ENCODE measurements around the gene KIF3A. TPM values are rescaled to one million over a fixed set of nuclear protein-coding genes. Genes with fewer than 3 reads are reported as not detected.

The KIF3A gene
- 11.4 and 12.1 TPM in 2 replicates for total RNA-seq (2014; rRNA removed; shearing (Covaris generic))

- peak; percentile 97 to 99 for DNase-seq (ENCODE audit: low read depth in 1 of 2, low spot score in 2 of 2)
- peaks cover 11% of the 10 kb centered on the region for H3K4me1 ChIP-seq (replicated peaks)
- 0 out of 2 replicates have a peak, but pooled peaks cover under 1% of the 10 kb centered on the region for H3K9me3 ChIP-seq (replicated peaks)
- no peak within 1 kb of the TSS for H3K27ac ChIP-seq
- H3K27me3 ChIP-seq (replicated peaks), result peaks cover 9% of the 10 kb centered on the region; the same call in 1 of the 2 replicates
- H3K4me3 ChIP-seq, result peak within 1 kb of the TSS; percentile 88
- H3K36me3 ChIP-seq, result peaks cover 8% of the 10 kb centered on the region; the same call in 1 of the 2 replicates
Measured at GRCh38 chr5:132736853-132737833, at the start of gene KIF3A. KIF3A (minus strand) TSS chr5:132737546; CDS start chr5:132737419, 127 bp downstream.

GRCh38 chr5:132787076-132787475, 49.7 kb upstream of the KIF3A start:
- peak in 1 of 2 experiments; percentile 46 for DNase-seq (ENCODE audit: low read depth in 1 of 2, low spot score in 2 of 2)
- no peaks in the 10 kb centered on the region for H3K36me3 ChIP-seq

GRCh38 chr5:132785864-132786263, 48.5 kb upstream of the KIF3A start:
- H3K36me3 ChIP-seq, result no peaks in the 10 kb centered on the region
- H3K4me1 ChIP-seq (replicated peaks), result peaks cover 35% of the 10 kb centered on the region
- DNase-seq (ENCODE audit: low read depth in 1 of 2, low spot score in 2 of 2), result no peak
- no peak overlapping the region for H3K27ac ChIP-seq
- H3K27me3 ChIP-seq (replicated peaks), result no peaks in the 10 kb centered on the region
- no peaks in the 10 kb centered on the region for H3K9me3 ChIP-seq (replicated peaks)
- no peak overlapping the region for H3K4me3 ChIP-seq

More at GRCh38 chr5:132787076-132787475, 49.7 kb upstream of the KIF3A start:
- H3K4me3 ChIP-seq, result no peak overlapping the region
- H3K27ac ChIP-seq, result no peak overlapping the region
- no peaks in the 10 kb centered on the region for H3K9me3 ChIP-seq (replicated peaks)
- peaks cover 29% of the 10 kb centered on the region for H3K4me1 ChIP-seq (replicated peaks)
- H3K27me3 ChIP-seq (replicated peaks), result no peaks in the 10 kb centered on the region

- no peak for DNase-seq (ENCODE audit: low read depth in 1 of 2, low spot score in 2 of 2)
- Histone ChIP-seq H3K4me1 (replicated peaks) (peaks cover 35% of the 10 kb centered on the region), H3K9me3 (replicated peaks) (no peaks in the 10 kb centered on the region), H3K36me3 (no peaks in the 10 kb centered on the region), H3K27me3 (replicated peaks) (no peaks in the 10 kb centered on the region), H3K27ac (no peak overlapping the region), H3K4me3 (no peak overlapping the region)
Measured at GRCh38 chr5:132785365-132785764, 48.0 kb upstream of the KIF3A start.

GRCh38 chr5:132782101-132782500, 44.8 kb upstream of the KIF3A start:
- no peak overlapping the region for H3K4me3 ChIP-seq
- peak in 1 of 2 experiments; percentile 74 for DNase-seq (ENCODE audit: low read depth in 1 of 2, low spot score in 2 of 2)
- no peaks in the 10 kb centered on the region for H3K9me3 ChIP-seq (replicated peaks)
- peaks cover 5% of the 10 kb centered on the region for H3K36me3 ChIP-seq
- H3K4me1 ChIP-seq (replicated peaks), result peaks cover 48% of the 10 kb centered on the region
- peak overlapping the region; percentile 23; the same call in 1 of the 2 replicates for H3K27ac ChIP-seq
- no peaks in the 10 kb centered on the region for H3K27me3 ChIP-seq (replicated peaks)

- Histone ChIP-seq H3K4me3 (no peak overlapping the region), H3K4me1 (replicated peaks) (peaks cover 47% of the 10 kb centered on the region), H3K27me3 (replicated peaks) (no peaks in the 10 kb centered on the region), H3K27ac (no peak overlapping the region), H3K9me3 (replicated peaks) (no peaks in the 10 kb centered on the region), H3K36me3 (peaks cover 8% of the 10 kb centered on the region)
- DNase-seq (ENCODE audit: low read depth in 1 of 2, low spot score in 2 of 2), result no peak
Measured at GRCh38 chr5:132781029-132781428, 43.7 kb upstream of the KIF3A start.

- H3K36me3 ChIP-seq, result peaks cover 10% of the 10 kb centered on the region
- no peak overlapping the region for H3K27ac ChIP-seq
- H3K4me3 ChIP-seq, result no peak overlapping the region
- H3K4me1 ChIP-seq (replicated peaks), result peaks cover 49% of the 10 kb centered on the region
- no peaks in the 10 kb centered on the region for H3K27me3 ChIP-seq (replicated peaks)
- no peaks in the 10 kb centered on the region for H3K9me3 ChIP-seq (replicated peaks)
- no peak for DNase-seq (ENCODE audit: low read depth in 1 of 2, low spot score in 2 of 2)
Measured at GRCh38 chr5:132780577-132780976, 43.2 kb upstream of the KIF3A start.

GRCh38 chr5:132779961-132780360, 42.6 kb upstream of the KIF3A start:
- H3K27me3 ChIP-seq (replicated peaks), result no peaks in the 10 kb centered on the region
- no peak overlapping the region for H3K4me3 ChIP-seq
- H3K27ac ChIP-seq, result no peak overlapping the region
- H3K4me1 ChIP-seq (replicated peaks), result peaks cover 44% of the 10 kb centered on the region
- no peaks in the 10 kb centered on the region for H3K9me3 ChIP-seq (replicated peaks)
- DNase-seq (ENCODE audit: low read depth in 1 of 2, low spot score in 2 of 2), result no peak
- H3K36me3 ChIP-seq, result peaks cover 15% of the 10 kb centered on the region

GRCh38 chr5:132778856-132779255, 41.5 kb upstream of the KIF3A start:
- Histone ChIP-seq H3K36me3 (peaks cover 18% of the 10 kb centered on the region), H3K9me3 (replicated peaks) (no peaks in the 10 kb centered on the region), H3K27ac (no peak overlapping the region), H3K4me1 (replicated peaks) (peaks cover 44% of the 10 kb centered on the region), H3K27me3 (replicated peaks) (no peaks in the 10 kb centered on the region), H3K4me3 (no peak overlapping the region)
- no peak for DNase-seq (ENCODE audit: low read depth in 1 of 2, low spot score in 2 of 2)

- peaks cover 18% of the 10 kb centered on the region for H3K36me3 ChIP-seq
- no peak for DNase-seq (ENCODE audit: low read depth in 1 of 2, low spot score in 2 of 2)
- no peaks in the 10 kb centered on the region for H3K9me3 ChIP-seq (replicated peaks)
- peak overlapping the region; percentile 82 for H3K4me3 ChIP-seq
- H3K4me1 ChIP-seq (replicated peaks), result peaks cover 42% of the 10 kb centered on the region
- no peaks in the 10 kb centered on the region for H3K27me3 ChIP-seq (replicated peaks)
- H3K27ac ChIP-seq, result no peak overlapping the region
Measured at GRCh38 chr5:132778129-132778528, 40.8 kb upstream of the KIF3A start.

- DNase-seq (ENCODE audit: low read depth in 1 of 2, low spot score in 2 of 2), result peak in 1 of 2 experiments; percentile 56
- H3K27ac ChIP-seq, result peak within 1 kb of the TSS; percentile 61
- H3K36me3 ChIP-seq, result peaks cover 18% of the 10 kb centered on the region
- no peaks in the 10 kb centered on the region for H3K9me3 ChIP-seq (replicated peaks)
- H3K4me1 ChIP-seq (replicated peaks), result peaks cover 37% of the 10 kb centered on the region
- H3K4me3 ChIP-seq, result peak within 1 kb of the TSS; percentile 82
- no peaks in the 10 kb centered on the region for H3K27me3 ChIP-seq (replicated peaks)
Measured at GRCh38 chr5:132777209-132778069, 40.1 kb upstream of the KIF3A start, which contains the start of gene SEPTIN8. SEPTIN8 (minus strand) TSS chr5:132777239; CDS start chr5:132777137, 102 bp downstream.

- no peak for DNase-seq (ENCODE audit: low read depth in 1 of 2, low spot score in 2 of 2)
- Histone ChIP-seq H3K27ac (peak overlapping the region; percentile 61), H3K9me3 (replicated peaks) (no peaks in the 10 kb centered on the region)
Measured at GRCh38 chr5:132776938-132777208, 39.5 kb upstream of the KIF3A start.

GRCh38 chr5:132776131-132776937, 39.0 kb upstream of the KIF3A start:
- no peaks in the 10 kb centered on the region for H3K9me3 ChIP-seq (replicated peaks)
- H3K36me3 ChIP-seq, result peaks cover 18% of the 10 kb centered on the region
- H3K27ac ChIP-seq, result peak overlapping the region; percentile 61
- H3K4me1 ChIP-seq (replicated peaks), result peaks cover 38% of the 10 kb centered on the region
- peak overlapping the region; percentile 82 for H3K4me3 ChIP-seq
- no peaks in the 10 kb centered on the region for H3K27me3 ChIP-seq (replicated peaks)
- DNase-seq (ENCODE audit: low read depth in 1 of 2, low spot score in 2 of 2), result peak; percentile 69 to 73

More at GRCh38 chr5:132776938-132777208, 39.5 kb upstream of the KIF3A start:
- Histone ChIP-seq H3K27me3 (replicated peaks) (no peaks in the 10 kb centered on the region), H3K4me3 (peak overlapping the region; percentile 82), H3K4me1 (replicated peaks) (peaks cover 37% of the 10 kb centered on the region), H3K36me3 (peaks cover 18% of the 10 kb centered on the region)

Data from SJSA1 (cell line).